Stimulated activated CD8-positive, alpha-beta memory T cell treated with anti-CD3 and anti-CD28 coated beads, Interleukin-7, amount 100 ng/mL, for 4 hours (primary cell): ENCODE results near the gene TMEM126B.
"Not testable (repeated sequence)": the region's sequence is repeated elsewhere in the genome, so short reads cannot be mapped to it uniquely, and the experiment has no call there.

Source experiments
- DNase-seq, 2 donors: peaks; one replicate each; pipeline ENCODE4 v3.0.0-alpha.2; 2020; ENCODE audit warnings: low read depth in 2 of 2

The TMEM126B gene

GRCh38 chr11:85647604-85648299 is 19.4 kb downstream of the TMEM126B start, which contains the start of gene TMEM126A:
TSS of gene TMEM126A (plus strand) at chr11:85647967. CDS start at chr11:85650256, 2,289 bp downstream.
- DNase-seq = peak; percentile 84 to 85

- no peak for DNase-seq
These were observed 22.7 kb downstream of the TMEM126B start for GRCh38 chr11:85651118-85651517.

- DNase-seq = no peak
These were observed 24.5 kb downstream of the TMEM126B start for GRCh38 chr11:85652786-85653447.

- DNase-seq = not testable (repeated sequence)
These were observed 25.9 kb downstream of the TMEM126B start for GRCh38 chr11:85654343-85654742.

- DNase-seq = no peak
These were observed 28.4 kb downstream of the TMEM126B start for GRCh38 chr11:85656777-85657176.

- no peak for DNase-seq
These were observed 29.8 kb downstream of the TMEM126B start for GRCh38 chr11:85658180-85658579.

- DNase-seq = no peak
These were observed 33.7 kb downstream of the TMEM126B start for GRCh38 chr11:85661972-85662664.

- no peak for DNase-seq
These were observed 34.8 kb downstream of the TMEM126B start for GRCh38 chr11:85663080-85663752.

GRCh38 chr11:85663753-85664614 is 35.6 kb downstream of the TMEM126B start:
- DNase-seq = peak; percentile 79 to 85

- peak; percentile 88 to 90 for DNase-seq
These were observed 36.5 kb downstream of the TMEM126B start, which contains the start of gene CREBZF for GRCh38 chr11:85664615-85665481. TSS of gene CREBZF (minus strand) at chr11:85665129. CDS start at chr11:85664875, 254 bp downstream.

GRCh38 chr11:85665733-85666132 is 37.3 kb downstream of the TMEM126B start:
- no peak for DNase-seq

- DNase-seq = no peak
These were observed 38.3 kb downstream of the TMEM126B start for GRCh38 chr11:85666687-85667086.

- DNase-seq = no peak
These were observed 39.8 kb downstream of the TMEM126B start for GRCh38 chr11:85668157-85668556.

GRCh38 chr11:85670949-85671663 is 42.7 kb downstream of the TMEM126B start:
- not testable (repeated sequence) for DNase-seq

GRCh38 chr11:85672105-85672902 is 43.9 kb downstream of the TMEM126B start:
- DNase-seq = no peak

GRCh38 chr11:85673393-85673792 is 45.0 kb downstream of the TMEM126B start:
- DNase-seq = no peak

GRCh38 chr11:85679576-85679975 is 51.2 kb downstream of the TMEM126B start:
- no peak for DNase-seq

GRCh38 chr11:85680897-85681296 is 52.5 kb downstream of the TMEM126B start:
- DNase-seq = no peak
